Stimulated activated CD4-positive, alpha-beta T cell treated with anti-CD3 and anti-CD28 coated beads, TNF-alpha, amount 100 ng/mL, for 48 hours (primary cell): Measurements from ENCODE around the gene LBH.

ENCODE experiments used
- DNase-seq, 3 donors: peaks; one replicate each; pipeline ENCODE4 v3.0.0-alpha.2; 2020; ENCODE audit warnings: low read depth in 3 of 3

The LBH gene

DNA sequence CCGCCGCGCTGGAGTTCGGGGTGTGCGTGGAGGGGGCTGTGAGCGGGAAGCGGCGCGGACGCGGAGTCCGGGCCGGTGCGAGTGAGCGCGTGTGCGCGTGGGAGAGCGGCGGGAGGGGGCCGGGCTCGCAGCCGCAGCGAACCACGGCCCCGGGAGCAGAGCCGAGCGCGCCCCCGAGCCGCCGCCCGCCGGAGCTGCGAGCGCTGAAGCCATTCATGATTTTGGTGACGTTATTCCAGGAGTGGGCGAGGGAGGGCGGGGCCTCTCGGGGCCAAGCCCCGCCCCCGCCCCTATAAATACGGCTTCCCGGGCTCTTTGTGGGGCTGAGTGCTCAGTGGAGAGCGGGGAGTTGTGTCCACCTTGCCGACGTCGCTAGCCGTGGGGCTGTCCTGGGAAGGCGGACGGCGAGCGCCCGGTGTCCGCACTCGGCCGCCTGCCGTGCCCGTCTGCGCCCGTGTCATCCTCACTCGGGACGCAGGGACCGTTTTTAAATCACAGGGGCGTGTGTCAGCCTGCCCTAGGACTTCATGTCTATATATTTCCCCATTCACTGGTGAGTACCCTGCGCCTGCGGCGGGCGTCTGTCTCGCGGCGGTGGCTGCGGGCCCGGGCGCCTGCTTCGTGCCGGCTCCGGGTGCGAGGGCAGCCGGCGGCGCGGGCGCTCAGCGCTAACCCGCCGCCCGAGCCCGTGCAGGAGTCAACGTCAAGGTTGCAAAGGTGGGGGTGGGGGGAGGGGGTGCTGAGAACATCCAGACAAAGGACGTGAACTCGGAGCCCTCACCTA lies at the start of gene LBH:
LBH (plus strand) TSS at position 323 of the 784 bp plus-strand sequence; CDS start at position 528, 205 bp downstream.
- DNase-seq, result peak; percentile 80 to 83 (median 82)

DNA sequence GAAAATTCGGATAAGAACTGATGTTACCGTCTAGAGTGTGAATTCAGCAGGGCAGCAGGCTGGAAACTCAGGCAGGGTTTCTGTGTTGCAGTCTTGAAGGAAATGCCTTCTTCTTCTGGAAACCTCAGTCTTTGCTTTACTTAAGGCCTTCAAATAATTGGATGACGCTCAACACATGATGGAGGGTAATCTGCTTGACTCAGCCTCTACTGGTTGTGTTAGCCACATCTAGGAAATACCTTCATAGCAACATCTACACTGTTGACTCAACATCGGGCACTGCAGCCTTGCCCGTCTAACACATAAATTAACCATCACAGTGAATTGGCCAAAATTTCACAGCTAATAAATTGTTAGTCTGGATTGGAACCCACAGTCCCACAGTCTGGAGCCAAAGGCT lies 47.3 kb upstream of the LBH start:
- DNase-seq, result no peak

DNA sequence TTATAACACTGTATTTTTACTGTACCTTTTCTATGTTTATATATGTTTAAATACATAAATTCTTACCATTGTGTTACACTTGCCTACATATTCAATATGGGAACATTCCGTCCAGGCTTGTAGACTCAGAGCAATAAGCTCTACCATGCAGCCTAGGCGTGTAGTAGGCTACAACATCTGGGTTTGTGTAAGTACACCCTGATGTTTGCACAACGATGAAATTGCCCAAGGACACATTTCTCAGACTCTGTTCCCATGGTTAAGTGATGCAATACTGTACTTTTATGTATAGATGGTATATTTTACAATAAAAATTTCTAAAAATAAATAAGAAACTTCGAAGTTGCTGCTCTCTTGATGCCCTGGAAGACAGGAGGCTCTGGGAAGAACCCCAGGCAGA lies 46.2 kb upstream of the LBH start:
- no peak for DNase-seq

DNA sequence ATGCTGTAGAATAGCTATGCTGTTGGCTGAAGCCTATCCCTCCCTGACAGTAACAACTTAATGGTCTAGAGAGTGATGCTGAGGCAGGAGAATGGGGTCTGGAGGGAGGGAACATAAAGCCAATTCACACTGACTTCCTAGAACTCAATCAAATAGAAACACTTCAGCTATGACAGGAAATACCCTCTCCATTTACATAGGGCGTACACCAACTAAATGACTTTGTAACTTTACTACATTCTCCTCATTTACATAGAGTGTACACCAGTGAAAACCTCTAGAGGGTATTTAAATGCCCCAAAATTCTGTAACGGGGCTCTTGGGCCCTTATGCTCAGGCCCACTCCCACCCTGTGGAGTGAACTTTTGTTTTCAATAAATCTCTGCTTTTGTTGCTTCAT lies 43.0 kb upstream of the LBH start:
- no peak for DNase-seq

DNA sequence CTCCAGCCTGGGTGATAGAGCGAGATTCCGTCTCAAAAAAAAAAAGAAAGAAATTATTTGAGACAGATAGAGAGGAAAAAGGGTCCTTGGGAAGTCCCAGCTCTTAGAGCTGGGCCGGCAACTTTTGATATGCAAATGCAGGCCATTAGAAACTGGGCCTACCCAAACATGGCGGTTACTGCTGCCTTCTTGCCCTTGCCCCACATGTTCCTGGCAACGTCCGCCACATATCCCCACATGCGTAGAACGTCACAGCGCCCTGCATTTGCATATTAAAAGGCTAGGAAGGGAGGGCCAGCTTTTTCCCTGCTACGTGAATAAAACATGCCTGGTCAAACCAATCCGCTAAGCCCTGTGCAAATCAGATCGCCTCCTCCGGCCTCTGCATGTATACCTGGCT lies 40.7 kb upstream of the LBH start:
- DNase-seq, result no peak

DNA sequence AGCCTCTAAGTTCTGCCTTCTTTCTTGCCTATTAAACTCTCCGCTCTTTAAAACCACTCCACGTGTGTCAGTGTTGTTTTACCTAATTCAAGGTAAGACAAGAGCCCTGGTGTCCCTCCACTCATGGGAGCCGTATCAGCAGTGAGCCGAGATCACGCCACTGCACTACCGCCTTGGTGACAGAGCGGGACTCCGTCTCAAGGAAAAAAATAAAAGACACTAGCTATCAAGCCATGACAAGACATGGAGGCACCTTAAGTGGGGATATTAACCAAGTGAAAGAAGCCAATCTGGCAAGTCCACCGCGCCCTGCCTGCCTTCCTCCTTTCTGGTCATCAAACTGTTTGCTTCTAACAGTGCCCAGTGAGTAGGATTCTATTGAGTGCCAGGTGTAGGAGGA lies 40.2 kb upstream of the LBH start:
- no peak for DNase-seq

DNA sequence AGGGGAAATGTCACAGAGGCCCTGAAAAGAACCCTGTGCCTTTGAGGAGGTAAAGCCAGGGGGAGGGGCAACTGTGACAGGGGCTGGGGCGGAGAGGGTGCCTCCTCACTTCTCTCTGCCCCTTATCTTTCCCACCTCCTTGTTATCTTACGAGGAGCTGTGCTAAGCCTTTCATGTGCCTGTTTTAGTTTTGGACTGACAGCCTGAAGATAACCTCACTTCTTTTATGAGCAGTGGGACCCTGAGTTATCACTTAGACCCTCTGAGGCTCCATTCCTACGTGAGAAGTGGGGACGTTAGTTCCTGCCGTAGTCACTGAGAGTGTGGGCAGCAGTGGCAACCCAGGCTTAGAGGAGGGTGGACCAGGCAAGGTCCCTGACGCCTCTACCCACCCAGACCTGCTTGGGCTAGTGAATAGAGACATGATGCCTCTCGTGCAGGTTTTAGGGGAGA lies 39.5 kb upstream of the LBH start:
- no peak for DNase-seq

DNA sequence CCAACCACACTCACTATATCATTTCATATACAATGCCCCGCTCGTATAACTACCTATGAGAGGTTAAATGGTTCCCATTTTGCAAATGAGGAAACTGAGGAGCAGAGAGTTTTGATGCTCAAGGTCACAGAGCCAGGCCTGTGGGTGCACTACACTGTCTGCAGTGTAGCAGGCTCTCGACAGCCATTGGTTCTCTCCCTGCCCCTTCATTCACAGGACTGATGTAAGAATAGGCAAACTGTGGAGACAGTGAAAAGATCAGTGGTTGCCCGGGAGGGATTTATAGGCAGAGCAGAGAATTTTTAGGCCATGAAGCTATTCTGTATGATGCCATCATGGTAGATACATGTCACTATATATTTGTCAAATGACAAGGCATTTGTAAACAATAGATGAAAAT lies 39.0 kb upstream of the LBH start:
- no peak for DNase-seq

DNA sequence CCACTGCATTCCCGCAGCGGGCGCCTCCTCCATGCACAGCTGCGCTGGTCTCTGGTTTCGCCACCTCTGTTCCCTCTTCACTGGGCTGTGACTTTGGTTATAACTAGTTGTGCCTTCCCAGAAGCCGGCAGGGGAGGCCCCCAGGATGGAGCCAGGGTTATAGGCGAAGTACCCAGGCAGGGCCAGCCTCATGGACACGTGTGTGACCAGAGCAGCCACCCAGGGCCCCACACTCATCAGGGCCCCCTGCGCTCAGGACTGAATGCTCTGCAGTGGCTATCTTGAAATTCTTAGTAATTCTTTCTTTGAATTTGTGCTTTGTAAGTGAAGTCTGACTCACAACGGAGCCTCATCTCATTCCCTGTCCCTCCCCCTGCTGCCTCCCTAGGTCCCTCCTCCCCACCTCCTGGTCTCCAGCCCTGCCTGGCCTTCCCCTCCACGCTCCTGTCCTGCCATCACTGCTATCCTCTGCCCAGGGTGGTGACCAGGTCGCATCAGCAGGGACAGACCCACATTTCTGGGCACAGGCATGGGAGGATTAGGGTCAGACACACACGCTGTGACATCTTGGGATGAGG lies 38.1 kb upstream of the LBH start:
- DNase-seq, result no peak

DNA sequence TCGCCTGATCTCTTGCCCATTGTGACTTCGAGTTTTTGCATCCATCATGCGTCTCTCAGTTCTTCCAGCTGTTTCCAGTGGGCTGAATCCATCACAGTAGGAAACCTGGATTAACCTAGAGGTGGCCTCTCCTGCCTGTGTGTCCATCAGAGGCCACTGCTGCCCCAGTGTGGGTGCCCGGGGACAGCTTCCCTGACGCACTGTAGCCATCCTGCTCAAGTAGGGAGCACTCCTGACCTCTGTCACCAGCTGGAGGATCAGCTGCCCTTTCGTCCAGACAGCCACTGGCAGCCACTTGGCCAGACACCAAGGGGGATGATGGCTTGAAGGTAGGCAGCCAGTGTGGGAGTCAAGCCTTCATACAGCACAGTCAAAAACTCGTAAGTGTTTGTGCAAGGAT lies 36.9 kb upstream of the LBH start:
- no peak for DNase-seq

DNA sequence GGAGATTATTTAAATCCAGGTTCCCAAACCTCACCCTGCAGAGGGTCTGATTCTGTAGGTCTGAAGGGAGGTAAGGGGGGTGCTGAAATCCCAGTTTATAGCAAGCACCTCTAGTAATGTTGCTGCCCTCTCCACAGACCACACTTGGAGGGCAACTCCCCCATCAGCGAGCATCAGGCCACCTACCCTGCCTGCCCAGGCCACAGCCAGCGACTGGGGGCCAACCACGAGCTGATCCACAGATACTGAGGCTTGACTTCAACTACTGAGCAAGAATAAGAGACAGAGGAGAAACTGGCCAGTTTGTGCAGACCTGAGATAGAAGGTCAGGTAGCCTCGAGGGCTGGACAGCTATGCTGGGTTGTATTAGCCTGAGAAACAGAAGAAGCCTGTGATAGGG lies 36.3 kb upstream of the LBH start:
- DNase-seq, result no peak

DNA sequence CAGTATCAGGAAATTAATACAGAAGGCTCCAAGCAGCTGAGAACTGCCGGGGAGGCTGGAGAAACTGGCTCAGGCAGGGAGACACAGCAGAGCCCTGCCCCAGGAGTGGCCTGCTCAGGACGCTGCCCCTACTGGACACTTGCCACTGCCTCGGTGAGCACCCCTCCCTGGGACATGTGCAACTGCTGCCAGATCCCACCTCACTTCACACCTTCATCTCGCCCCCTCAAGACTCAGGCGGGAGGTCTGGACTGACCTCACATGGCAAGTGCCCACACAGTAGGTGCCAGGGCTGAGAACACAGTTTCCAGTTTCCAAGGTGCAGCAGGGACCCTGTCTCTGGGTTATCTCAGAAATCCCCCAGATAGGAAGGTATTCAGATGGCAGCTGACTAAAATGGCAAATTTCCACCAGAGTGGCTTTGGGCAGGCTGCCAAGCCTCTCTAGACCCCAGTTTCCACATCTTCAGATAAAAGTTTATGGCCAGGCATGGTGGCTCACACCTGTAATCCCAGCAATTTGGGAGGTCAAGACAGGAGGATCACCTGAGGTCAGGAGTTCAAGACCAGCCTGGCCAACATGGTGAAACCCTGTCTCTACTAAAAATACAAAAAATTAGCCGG lies 33.7 kb upstream of the LBH start:
- DNase-seq, result no peak

DNA sequence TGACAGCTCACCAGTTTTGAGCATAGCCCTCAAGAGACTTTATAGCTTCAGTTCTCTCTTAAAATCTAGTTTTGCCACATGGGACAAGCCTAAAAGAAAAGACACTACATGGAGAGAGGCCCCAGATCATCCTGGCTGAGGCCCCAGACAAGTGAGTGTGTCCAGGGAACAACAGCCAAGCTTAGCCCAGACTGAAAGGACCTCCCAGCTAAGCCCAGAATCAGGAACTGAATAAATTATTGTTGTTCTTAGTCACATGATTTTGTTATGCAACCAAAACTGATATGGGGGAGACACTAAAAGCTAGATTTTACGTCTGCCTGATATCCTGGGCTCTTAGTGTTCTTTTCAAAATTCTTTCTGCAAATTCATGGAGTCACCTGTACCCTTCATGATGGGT lies 29.3 kb upstream of the LBH start:
- no peak for DNase-seq

DNA sequence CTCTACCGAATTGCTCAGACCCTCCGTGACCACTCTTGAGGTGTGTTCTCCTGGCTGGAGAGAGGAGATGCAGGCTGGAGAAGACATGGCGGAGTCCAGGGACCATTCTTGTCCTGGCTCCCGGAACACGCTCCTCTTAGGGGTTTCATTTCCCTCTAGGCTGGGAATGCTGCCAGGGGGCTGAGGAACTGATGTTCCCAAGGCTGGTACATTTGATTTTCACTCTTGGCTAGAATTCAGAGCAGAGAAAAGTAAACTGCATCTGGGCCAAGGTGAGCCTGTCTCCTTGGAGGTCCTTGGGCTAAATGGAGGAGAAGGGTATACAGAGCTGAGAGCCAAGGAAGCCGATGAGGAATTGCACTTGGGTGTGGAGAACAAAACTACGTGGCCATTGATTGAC lies 28.2 kb upstream of the LBH start:
- no peak for DNase-seq

DNA sequence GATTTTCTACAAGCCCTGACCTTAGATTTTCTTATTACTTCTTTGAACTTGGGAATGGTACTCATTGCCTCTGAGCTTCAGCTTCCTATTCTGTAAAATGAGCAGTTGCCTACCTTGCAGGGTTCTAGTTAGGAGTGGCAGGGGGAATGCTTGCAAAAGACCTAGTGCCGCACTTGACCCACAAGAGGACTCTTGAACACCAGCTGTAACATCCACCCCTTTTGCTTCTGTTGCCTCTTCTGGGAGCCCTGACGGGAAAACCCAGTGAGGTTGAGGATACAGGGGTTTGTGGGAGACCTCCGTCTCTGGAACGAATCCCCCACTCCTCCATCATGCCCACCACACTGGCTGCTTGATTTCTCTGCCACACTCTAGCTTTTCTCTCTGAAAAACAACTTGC lies 27.1 kb upstream of the LBH start:
- no peak for DNase-seq

DNA sequence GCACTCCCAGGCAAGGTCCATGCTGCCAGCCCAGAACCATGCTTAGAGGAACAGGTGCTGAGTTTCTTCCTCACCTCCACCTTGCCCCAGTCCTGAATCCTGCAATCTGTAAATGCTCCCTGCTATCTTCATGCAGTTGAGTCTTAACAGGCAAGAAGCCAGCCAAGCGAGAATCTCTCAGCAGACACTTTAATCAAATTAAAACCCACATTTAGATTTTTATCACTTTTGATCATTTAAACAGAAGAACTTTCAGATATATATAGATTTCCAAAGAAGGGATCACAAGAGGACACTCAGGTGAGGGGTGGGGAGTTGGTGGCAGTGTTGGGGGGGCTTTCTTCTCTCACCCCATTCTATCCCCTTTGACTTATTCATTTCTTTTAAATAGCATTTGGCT lies 25.9 kb upstream of the LBH start:
- no peak for DNase-seq

DNA sequence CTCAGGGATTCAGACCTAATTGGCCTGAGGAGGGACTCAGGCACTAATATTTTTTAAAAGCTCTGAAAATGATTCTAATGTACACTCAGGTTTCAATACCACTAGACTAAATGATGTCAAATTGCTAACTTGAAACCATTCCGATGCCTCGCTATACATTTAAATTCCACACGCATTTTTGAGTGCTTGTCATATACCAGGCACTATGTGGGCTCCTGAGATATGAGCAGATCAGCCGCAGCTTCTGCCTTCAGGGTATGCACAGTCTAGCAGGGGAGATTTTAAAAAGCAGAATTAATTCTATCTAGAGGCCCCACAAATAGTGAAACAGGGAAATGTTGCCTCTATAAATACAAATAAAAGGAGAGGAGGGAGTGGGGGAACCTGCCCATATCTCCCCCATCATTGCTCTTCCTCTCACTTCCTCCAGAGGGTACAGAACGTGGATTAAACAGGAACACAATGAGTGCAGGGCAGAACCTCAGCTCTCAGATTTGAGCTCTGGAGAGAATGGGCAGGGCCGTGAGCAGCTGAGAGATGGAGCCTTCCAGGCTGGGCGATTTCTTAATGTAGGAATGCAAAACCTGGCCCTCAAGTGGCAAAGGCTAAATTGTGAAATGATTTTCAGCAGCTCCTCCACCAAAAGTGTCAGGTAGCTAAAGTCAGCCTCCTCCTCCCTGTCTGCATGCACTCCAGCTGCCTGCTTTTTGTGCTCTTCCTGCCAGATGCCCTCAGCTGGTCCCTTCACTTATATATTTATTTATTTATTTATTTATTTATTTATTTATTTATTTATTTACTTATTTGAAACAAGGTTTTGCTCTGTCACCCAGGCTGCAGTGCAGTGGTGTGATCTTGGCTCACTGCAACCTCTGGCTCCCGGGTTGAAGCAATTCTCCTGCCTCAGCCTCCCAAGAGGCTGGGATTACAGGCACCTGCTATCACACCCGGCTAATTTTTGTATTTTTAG lies 24.6 kb upstream of the LBH start:
- DNase-seq, result no peak

DNA sequence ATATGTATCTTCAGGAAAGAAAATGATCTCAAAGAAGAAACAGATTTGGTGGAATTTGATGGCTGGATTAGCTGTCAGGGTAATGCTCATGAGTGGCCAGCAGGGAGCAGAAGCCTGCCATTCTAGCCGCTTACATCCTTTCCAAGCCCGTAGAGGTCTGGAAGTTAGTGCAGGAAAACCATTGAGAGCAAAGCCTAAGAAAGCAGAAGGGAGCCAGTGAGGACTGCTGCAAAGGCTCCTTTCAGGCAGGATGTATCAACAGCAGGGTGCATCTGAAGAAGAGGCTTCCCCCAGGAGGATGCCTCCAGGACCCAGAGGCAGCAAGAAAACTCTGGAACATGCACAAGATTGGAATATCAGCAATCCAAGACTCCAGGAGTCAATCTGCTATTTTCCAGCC lies 22.9 kb upstream of the LBH start:
- no peak for DNase-seq

DNA sequence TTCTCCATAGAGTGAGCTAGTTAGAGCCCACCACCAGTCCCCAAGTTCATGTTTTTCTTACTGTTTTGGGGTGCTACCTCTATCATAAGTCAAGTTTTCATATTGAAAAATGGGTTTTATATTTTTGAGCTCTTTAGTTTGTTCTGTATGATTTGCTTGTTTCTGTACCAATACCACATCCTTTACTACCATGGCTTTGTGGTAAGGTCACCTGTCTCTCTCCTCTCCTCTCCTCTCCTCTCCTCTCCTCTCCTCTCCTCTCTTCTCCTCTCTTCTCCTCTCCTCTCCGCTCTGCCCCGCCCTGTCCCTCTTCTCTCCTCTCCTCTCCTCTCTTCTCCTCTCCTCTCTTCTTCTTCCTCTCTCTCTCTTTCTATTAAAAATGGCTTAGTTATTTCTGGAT lies 22.1 kb upstream of the LBH start:
- DNase-seq, result no peak

DNA sequence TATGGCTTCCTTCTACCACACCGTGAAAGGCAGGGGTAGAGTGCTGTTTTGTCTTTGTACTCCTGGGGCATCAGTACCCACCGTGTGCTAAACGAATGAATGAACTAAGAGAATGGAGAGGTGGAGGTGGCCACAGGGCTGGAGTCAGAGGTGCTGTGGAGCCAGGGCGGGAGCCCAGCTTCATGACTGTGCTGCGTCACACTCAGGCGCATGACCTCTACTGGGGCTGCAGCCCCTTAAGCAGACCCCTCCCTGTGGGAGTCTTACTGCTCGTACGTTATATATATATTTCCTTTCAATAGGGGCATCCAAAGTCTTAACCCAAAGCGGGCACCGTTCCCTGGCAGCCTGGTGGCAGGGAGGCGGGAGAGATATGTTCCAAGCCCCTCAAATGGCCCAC lies 18.0 kb upstream of the LBH start:
- DNase-seq, result no peak

DNA sequence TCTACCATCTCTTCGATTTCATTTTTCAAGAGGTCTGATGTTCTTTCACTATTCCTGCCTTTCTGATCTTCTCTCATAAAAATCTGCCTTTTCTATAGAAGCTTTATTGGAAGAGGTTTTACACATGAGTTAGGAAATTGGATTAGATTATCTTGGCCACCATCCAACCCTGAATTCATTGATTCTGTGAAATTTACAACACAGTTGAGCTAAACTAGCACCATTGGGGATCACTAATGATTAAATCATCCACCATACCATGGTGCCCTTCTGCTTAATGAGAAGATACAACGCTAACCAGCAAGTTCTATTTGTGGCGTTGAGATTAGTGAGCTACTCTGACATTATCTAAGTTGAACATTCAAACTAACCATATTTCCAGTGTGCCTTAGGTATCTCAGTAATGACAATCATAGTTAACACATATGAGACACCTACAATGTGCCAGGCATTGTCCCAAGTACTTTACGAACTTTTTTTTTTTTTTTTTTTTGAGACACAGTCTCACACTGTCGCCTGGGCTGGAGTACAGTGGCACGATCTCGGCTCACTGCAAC lies 17.3 kb upstream of the LBH start:
- DNase-seq, result no peak

DNA sequence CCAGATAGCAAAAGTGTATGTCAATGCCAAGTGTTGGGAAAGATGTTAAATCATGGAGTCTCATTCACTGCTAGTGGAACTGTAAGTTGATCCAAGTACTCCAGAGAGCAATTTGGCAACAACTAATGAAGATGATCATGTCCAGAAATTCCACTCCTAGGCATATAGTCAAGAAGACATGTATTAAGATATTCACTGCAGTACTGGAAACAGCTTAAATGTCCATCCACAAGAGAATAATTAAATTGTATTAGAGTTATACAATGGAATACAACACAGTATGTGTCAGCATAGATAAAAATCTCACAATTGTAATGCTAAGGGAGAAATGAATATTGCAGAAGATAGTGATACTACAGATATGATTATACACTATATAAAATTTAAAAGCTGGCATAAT lies 15.2 kb upstream of the LBH start:
- no peak for DNase-seq
